ENCODE results near the gene TTC13.

- TF ChIP-seq CTCF (IDR thresholded peaks at IDR 0.05) (no peak), POLR2AphosphoS5 (IDR thresholded peaks at IDR 0.05) (no peak), POLR2A (IDR thresholded peaks at IDR 0.05) (no peak), EP300 (IDR thresholded peaks at IDR 0.05; ENCODE audit: low read depth) (no peak)
Measured at GRCh38 chr1:230894664-230895063, 84.0 kb downstream of the TTC13 start.
